NB4 (cell line): ENCODE results near the gene MAN2C1.
"Not testable (repeated sequence)": the region's sequence is repeated elsewhere in the genome, so short reads cannot be mapped to it uniquely, and the experiment has no call there.

Source experiments
- CTCF ChIP-seq: IDR thresholded peaks from one replicate; pipeline ENCODE4 v1.5.1; 2012; ENCODE audit warnings: low read depth, low read length
- MAX ChIP-seq: IDR thresholded peaks from 2 replicates; pipeline ENCODE4 v1.6.1; 2011; ENCODE audit warnings: low read depth, low read length

- TF ChIP-seq CTCF, MAX: not testable (repeated sequence)
These were observed 49.0 kb downstream of the MAN2C1 start for GRCh38 chr15:75319231-75319897.
